Ovary (tissue), 9 donors: ENCODE data around the gene MAGEH1. TPM values are rescaled to one million over a fixed set of nuclear protein-coding genes. Genes with fewer than 3 reads are reported as not detected.

Source experiments
- DNase-seq, 5 donors: peaks; one replicate each; pipeline ENCODE4 v3.0.0-alpha.2; 2019 to 2020
- H3K27ac ChIP-seq, 2 donors: fragments of 200-600 bp; one replicate each; pipeline versions ENCODE4 v1.5.1 to v1.8.0; 2019 to 2022
- H3K27me3 ChIP-seq: fragments of 200-600 bp; one replicate; pipeline ENCODE4 v1.8.0; 2022
- H3K36me3 ChIP-seq: fragments of 200-600 bp; sonication (generic); one replicate; pipeline ENCODE4 v1.5.1; 2019
- H3K4me1 ChIP-seq: one replicate; pipeline ENCODE4 v1.8.1; 2013; ENCODE audit warnings: mild to moderate bottlenecking, moderate library complexity; ENCODE audit not compliant: insufficient read depth
- H3K4me3 ChIP-seq: fragments of 200-600 bp; sonication (generic); one replicate; pipeline ENCODE4 v1.5.1; 2017
- H3K9me3 ChIP-seq, 2 donors: fragments of 200-600 bp in 1 of 2; sonication (generic) in 1 of 2; one replicate each; pipeline versions ENCODE4 v1.5.1 to v1.8.1; 2013 to 2019; ENCODE audit warnings: mild to moderate bottlenecking in 1 of 2, moderate library complexity in 1 of 2
- EP300 ChIP-seq: sonication (generic); formaldehyde crosslinking; IDR thresholded peaks from one replicate; pipeline ENCODE4 v1.6.1; 2017; ENCODE audit warnings: antibody characterized with exemption
- POLR2A ChIP-seq: fragments of 450-650 bp; IDR thresholded peaks from one replicate; pipeline ENCODE4 v1.6.1; 2017; ENCODE audit warnings: antibody characterized with exemption, mild to moderate bottlenecking, moderate library complexity
- WGBS, 3 donors: extraction: QIAGEN DNeasy Blood & Tissue Kit in 1 of 3; methylation state at CpG; one replicate each; pipeline versions ENCODE4 v1.1.5 to v1.1.7; 2013 to 2017; 5-methylcytosine and 5-hydroxymethylcytosine counted together
- intact Hi-C, 4 donors: fragments of 100-400 bp; cut with DNase I; formaldehyde crosslinking; loops; one replicate each; pipeline versions ENCODE4 v1.11.0 to v1.15.1; 2022 to 2023
- polyA plus RNA-seq, 2 donors: library from polyadenylated mRNA; stranded (reverse); fragments of 200-250 nt in 1 of 2; fragments of 350-450 nt in 1 of 2; fragmentation: Illumina TruSeq in 1 of 2; extraction: RNeasy Lipid Tissue Mini Kit (QIAGEN cat#74804) in 1 of 2; gene quantifications; one replicate each; pipeline ENCODE4 v1.2.3, GENCODE V29; 2013 to 2014
- total RNA-seq, 7 donors: library from RNA; depleted of rRNA in 2 of 7; stranded (reverse); fragments of >200 nt in 2 of 7; fragmentation: NEBNext Ultra II Directional in 3 of 7; extraction: Animal tissue kit (Norgen Biotek cat#: 25700) in 3 of 7; gene quantifications; one replicate each; pipeline versions ENCODE4 v1.1.0 to v1.2.4, GENCODE V29; 2016 to 2023
- TF ChIP-seq, protein P1 (sequence below), 3 donors: fragments of 450-650 bp in 2 of 3; fragments of 200-600 bp in 1 of 3; IDR thresholded peaks; one replicate each; pipeline versions ENCODE4 v1.5.1 to v1.8.0; 2016 to 2022; ENCODE audit warnings: antibody characterized with exemption in 3 of 3, mild to moderate bottlenecking in 1 of 3
- donor health status: DM: no; HTN: no; CAD: no; lungs with moderate emphysema.
- donor health status: DM: no; HTN: no; CAD: no.
- donor health status: Bipolar disorder and iron deficiency.
- donor health status: DM: yes; HTN: yes; CAD: no.
- donor health status: DM: no; HTN: no; CAD: no.
- donor health status: DM: yes; HTN: yes; CAD: no.

Gene MAGEH1
- total and polyA plus RNA-seq, 9 donors, result 28.9 to 47.5 (median 38.4) TPM

DNA sequence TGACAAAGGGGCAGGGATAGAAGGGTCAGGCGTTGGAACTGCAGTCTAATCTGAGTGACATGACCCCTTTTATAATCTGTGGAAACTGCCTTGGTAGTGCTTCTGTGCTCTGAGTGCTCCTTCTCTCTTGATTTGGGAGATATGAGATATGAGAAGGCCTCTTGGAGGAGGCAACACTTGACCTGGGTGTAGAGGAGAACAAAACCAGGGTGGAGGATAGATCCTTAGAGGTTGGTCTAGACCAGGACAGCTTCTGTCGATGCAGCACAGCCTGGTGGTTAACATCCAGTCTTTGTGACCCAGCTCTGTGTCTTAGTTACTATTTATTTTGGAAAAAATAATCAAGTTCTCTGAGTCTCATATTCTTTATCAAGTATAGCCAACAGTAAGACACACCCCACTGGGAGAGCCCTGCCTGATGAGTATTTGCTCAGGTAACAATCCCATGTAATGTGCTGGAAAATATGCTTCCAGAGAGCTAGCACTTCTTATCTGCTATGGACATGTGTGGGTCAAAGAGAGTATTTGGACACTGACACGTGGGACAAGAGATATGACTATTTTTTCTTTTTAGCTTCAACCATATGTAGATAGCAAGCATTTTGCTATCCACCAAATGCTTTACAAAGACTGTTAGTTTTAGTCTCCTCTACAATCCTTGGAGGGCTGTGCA, 28.6 kb downstream of the MAGEH1 start:
- 41 to 46% (median 45%) methylated on average over 3 of the region's 3 CpGs for WGBS, 3 donors
- no peaks in the 10 kb centered on the region for H3K4me1 ChIP-seq
- H3K9me3 ChIP-seq, result no peaks in the 10 kb centered on the region
- TF ChIP-seq, protein P1, sequence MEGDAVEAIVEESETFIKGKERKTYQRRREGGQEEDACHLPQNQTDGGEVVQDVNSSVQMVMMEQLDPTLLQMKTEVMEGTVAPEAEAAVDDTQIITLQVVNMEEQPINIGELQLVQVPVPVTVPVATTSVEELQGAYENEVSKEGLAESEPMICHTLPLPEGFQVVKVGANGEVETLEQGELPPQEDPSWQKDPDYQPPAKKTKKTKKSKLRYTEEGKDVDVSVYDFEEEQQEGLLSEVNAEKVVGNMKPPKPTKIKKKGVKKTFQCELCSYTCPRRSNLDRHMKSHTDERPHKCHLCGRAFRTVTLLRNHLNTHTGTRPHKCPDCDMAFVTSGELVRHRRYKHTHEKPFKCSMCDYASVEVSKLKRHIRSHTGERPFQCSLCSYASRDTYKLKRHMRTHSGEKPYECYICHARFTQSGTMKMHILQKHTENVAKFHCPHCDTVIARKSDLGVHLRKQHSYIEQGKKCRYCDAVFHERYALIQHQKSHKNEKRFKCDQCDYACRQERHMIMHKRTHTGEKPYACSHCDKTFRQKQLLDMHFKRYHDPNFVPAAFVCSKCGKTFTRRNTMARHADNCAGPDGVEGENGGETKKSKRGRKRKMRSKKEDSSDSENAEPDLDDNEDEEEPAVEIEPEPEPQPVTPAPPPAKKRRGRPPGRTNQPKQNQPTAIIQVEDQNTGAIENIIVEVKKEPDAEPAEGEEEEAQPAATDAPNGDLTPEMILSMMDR (IDR thresholded peaks at IDR 0.05), result no peak
- TF ChIP-seq EP300 (no peak), POLR2A (no peak)
- H3K36me3 ChIP-seq, result no peaks in the 10 kb centered on the region
- H3K4me3 ChIP-seq, result no peak overlapping the region
- no peaks in the 10 kb centered on the region for H3K27me3 ChIP-seq
- intact Hi-C loops, result no loop called here
- no peak for DNase-seq
- no peak overlapping the region for H3K27ac ChIP-seq

DNA sequence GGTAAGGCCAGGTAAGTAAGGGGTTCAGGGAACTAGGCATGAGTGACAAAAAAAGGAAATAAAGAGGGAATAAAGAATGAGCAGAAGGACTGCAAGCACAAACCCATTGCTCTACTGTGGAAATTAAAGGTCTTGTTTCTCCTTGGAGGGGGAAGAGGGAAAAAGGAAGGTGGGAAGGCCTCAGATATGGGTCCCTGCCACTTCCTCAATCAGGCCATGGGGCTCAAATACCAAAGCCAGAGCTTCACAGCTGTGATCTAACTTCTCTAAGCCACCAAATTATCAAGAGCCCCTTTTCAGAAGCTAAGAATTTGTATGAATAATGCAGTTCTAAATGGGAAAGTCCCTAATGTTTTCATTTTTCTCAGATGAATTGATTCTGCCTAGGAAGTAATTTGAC, 33.0 kb downstream of the MAGEH1 start:
- H3K4me3 ChIP-seq, result no peak overlapping the region
- no peak for TF ChIP-seq EP300
- TF ChIP-seq POLR2A, result no peak
- TF ChIP-seq, protein P1 (IDR thresholded peaks at IDR 0.05), result no peak
- DNase-seq, result no peak
- H3K9me3 ChIP-seq, result no peaks in the 10 kb centered on the region
- intact Hi-C loops, result no loop called here
- no peaks in the 10 kb centered on the region for H3K36me3 ChIP-seq
- no peaks in the 10 kb centered on the region for H3K4me1 ChIP-seq
- H3K27ac ChIP-seq, result no peak overlapping the region
- H3K27me3 ChIP-seq, result no peaks in the 10 kb centered on the region

DNA sequence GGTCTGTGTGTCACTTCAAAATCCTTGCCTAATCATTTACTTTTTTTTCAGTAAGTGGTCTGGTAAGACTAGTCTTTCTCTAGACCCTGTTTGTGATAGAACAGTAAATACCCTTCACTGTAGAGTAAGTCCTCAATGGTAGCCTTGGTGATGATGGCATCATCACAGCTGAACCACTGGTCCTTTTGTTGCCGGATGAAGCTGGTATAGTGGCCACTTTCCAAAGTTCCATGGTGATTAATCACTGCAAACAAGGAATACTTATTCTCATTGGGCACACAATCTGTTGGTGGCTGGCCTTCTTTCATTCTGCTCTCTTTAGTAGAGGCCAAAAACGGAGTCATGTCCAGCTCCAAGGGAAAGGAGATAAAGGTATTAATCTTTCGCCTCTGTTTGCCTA, 34.8 kb downstream of the MAGEH1 start:
- H3K4me3 ChIP-seq, result no peak overlapping the region
- H3K9me3 ChIP-seq, result no peaks in the 10 kb centered on the region
- no peak overlapping the region for H3K27ac ChIP-seq
- DNase-seq, result no peak
- 62 to 78% (median 69%) methylated on average over 3 of the region's 3 CpGs for WGBS, 3 donors
- intact Hi-C loops, result no loop called here
- no peaks in the 10 kb centered on the region for H3K4me1 ChIP-seq
- no peaks in the 10 kb centered on the region for H3K36me3 ChIP-seq
- TF ChIP-seq, protein P1 (IDR thresholded peaks at IDR 0.05), result no peak
- TF ChIP-seq EP300 (no peak), POLR2A (no peak)
- H3K27me3 ChIP-seq, result no peaks in the 10 kb centered on the region

DNA sequence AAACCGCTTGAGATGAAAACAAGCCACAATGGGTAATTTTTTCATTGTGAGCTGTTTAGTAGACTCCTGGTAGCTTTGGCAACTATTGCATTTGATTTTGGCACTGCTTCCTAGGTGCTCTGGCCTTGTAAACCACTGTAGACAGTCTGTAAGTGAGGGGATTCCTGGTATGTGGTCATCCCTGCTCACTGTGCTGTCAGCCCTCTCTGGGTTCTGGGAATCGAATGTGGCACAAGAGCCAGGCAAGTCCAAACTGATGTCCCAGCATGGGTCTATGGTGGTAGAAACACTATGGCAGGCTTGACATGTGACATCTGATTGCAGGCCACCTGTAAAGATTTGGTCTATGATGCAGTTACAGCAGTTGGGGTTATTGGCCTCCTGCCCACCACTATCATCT, 35.2 kb downstream of the MAGEH1 start:
- Histone ChIP-seq H3K4me1 (no peaks in the 10 kb centered on the region), H3K4me3 (no peak overlapping the region), H3K27ac (no peak overlapping the region), H3K27me3 (no peaks in the 10 kb centered on the region), H3K9me3 (no peaks in the 10 kb centered on the region), H3K36me3 (no peaks in the 10 kb centered on the region)
- TF ChIP-seq POLR2A (no peak), EP300 (no peak)
- TF ChIP-seq, protein P1 (IDR thresholded peaks at IDR 0.05), result no peak
- WGBS, 3 donors, result 71 to 85% (median 85%) methylated on average over 2 of the region's 2 CpGs
- intact Hi-C loops, result no loop called here
- peak in 1 of 5 donors; percentile 20 for DNase-seq
